ENCODE results near the gene FGF22. TPM values are rescaled to one million over a fixed set of nuclear protein-coding genes. Genes with fewer than 3 reads are reported as not detected.
"Not testable (repeated sequence)": the region's sequence is repeated elsewhere in the genome, so short reads cannot be mapped to it uniquely, and the experiment has no call there.

Gene FGF22
- total and polyA plus RNA-seq, 3 donors from 2014 or later, result 1.8 to 3.1 (median 2.6) TPM

GRCh38 chr19:601790-602189 is 37.9 kb upstream of the FGF22 start:
- intact Hi-C loops (cut with DNase I; ENCODE audit: low total_unique reads), result no loop called here
- Histone ChIP-seq H3K27ac (no peak overlapping the region), H3K9me3 (no peaks in the 10 kb centered on the region), H3K27me3 (no peaks in the 10 kb centered on the region), H3K36me3 (ENCODE audit: low read depth, missing control alignments) (no peaks in the 10 kb centered on the region), H3K4me1 (no peaks in the 10 kb centered on the region), H3K4me3 (no peak overlapping the region)
- TF ChIP-seq, protein P1, sequence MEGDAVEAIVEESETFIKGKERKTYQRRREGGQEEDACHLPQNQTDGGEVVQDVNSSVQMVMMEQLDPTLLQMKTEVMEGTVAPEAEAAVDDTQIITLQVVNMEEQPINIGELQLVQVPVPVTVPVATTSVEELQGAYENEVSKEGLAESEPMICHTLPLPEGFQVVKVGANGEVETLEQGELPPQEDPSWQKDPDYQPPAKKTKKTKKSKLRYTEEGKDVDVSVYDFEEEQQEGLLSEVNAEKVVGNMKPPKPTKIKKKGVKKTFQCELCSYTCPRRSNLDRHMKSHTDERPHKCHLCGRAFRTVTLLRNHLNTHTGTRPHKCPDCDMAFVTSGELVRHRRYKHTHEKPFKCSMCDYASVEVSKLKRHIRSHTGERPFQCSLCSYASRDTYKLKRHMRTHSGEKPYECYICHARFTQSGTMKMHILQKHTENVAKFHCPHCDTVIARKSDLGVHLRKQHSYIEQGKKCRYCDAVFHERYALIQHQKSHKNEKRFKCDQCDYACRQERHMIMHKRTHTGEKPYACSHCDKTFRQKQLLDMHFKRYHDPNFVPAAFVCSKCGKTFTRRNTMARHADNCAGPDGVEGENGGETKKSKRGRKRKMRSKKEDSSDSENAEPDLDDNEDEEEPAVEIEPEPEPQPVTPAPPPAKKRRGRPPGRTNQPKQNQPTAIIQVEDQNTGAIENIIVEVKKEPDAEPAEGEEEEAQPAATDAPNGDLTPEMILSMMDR (IDR thresholded peaks at IDR 0.05), result no peak
- no peak for TF ChIP-seq POLR2A (IDR thresholded peaks at IDR 0.05)
- DNase-seq, result no peak
- 83 to 89% methylated on average over 23 to 25 of the region's 25 CpGs for WGBS, 2 donors

DNA sequence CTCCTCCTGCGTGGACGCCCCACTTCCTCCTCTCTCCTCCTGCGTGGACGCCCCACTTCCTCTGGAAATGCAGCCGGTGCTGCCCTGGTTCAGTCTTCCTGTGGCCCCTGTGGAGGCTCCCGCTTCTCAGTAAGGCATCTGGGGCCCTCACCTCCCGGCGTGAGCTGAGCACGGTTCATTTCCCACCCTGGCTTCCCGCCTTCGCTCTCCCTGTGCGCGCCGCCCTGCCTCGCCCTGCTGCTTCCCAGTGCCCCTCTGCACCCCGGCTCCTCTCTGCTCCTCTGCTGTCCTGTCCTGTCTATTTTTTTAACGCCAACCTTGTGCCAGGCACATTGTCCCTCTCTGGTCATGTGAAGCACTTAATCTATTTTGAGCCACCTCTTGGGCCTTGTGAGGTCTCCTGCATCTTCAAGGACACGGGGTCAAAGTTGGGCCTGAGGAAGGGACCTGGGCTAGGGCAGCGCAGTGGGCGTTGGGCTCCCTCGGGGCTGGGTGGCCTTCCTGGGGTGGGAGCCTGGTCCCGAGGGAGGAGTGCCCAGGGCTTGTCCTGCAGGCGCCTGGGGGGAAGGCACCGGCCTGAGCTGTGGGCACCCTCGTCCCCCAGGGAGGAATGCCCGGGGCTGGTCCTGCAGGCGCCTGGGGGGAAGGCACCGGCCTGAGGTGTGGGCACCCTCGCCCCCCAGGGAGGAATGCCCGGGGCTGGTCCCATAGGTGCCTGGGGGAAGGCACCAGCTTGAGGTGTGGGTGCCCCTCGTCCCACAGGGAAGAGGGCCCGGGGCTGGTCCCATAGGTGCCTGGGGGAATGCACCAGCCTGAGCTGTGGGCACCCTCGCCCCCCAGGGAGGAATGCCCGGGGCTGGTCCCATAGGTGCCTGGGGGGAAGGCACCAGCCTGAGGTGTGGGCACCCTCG is 37.0 kb upstream of the FGF22 start:
- no peaks in the 10 kb centered on the region for H3K9me3 ChIP-seq
- no peaks in the 10 kb centered on the region for H3K36me3 ChIP-seq (ENCODE audit: low read depth, missing control alignments)
- TF ChIP-seq, protein P1 (IDR thresholded peaks at IDR 0.05), result no peak
- TF ChIP-seq POLR2A (IDR thresholded peaks at IDR 0.05), result no peak
- H3K4me1 ChIP-seq, result no peaks in the 10 kb centered on the region
- H3K27ac ChIP-seq, result no peak overlapping the region
- H3K27me3 ChIP-seq, result no peaks in the 10 kb centered on the region
- 88 to 90% methylated on average over 29 to 35 of the region's 35 CpGs for WGBS, 2 donors
- no peak overlapping the region for H3K4me3 ChIP-seq
- intact Hi-C loops (cut with DNase I; ENCODE audit: low total_unique reads), result no loop called here
- no peak for DNase-seq

GRCh38 chr19:603302-603639 is 36.4 kb upstream of the FGF22 start:
- intact Hi-C loops (cut with DNase I; ENCODE audit: low total_unique reads); H3K36me3 ChIP-seq (ENCODE audit: low read depth, missing control alignments); H3K27ac ChIP-seq; H3K27me3 ChIP-seq; H3K4me3 ChIP-seq; H3K4me1 ChIP-seq; H3K9me3 ChIP-seq; DNase-seq: not testable (repeated sequence)
- WGBS, 2 donors, result 62 to 82% methylated on average over 7 to 10 of the region's 13 CpGs

- not testable (repeated sequence) for H3K27me3 ChIP-seq
- WGBS, 2 donors, result 50 to 72% methylated on average over 6 to 19 of the region's 20 CpGs
- DNase-seq, result peak; percentile 46
These were observed 35.9 kb upstream of the FGF22 start for GRCh38 chr19:603779-604178.

GRCh38 chr19:604355-604754 is 35.3 kb upstream of the FGF22 start:
- no peak for TF ChIP-seq POLR2A (IDR thresholded peaks at IDR 0.05)
- TF ChIP-seq, protein P1 (IDR thresholded peaks at IDR 0.05), result no peak

More at GRCh38 chr19:603779-604178, 35.9 kb upstream of the FGF22 start:
- intact Hi-C loops (cut with DNase I; ENCODE audit: low total_unique reads); H3K27ac ChIP-seq; H3K36me3 ChIP-seq (ENCODE audit: low read depth, missing control alignments); H3K4me3 ChIP-seq; H3K4me1 ChIP-seq; H3K9me3 ChIP-seq: not testable (repeated sequence)

More at GRCh38 chr19:604355-604754, 35.3 kb upstream of the FGF22 start:
- WGBS, 2 donors, result 62 to 74% methylated on average over 11 of the region's 11 CpGs
- intact Hi-C loops (cut with DNase I; ENCODE audit: low total_unique reads), result no loop called here
- H3K27ac ChIP-seq, result no peak overlapping the region
- no peaks in the 10 kb centered on the region for H3K36me3 ChIP-seq (ENCODE audit: low read depth, missing control alignments)
- no peaks in the 10 kb centered on the region for H3K9me3 ChIP-seq
- no peak overlapping the region for H3K4me3 ChIP-seq
- no peaks in the 10 kb centered on the region for H3K27me3 ChIP-seq
- peak; percentile 46 for DNase-seq
- H3K4me1 ChIP-seq, result no peaks in the 10 kb centered on the region
